Astrocyte of the cerebellum (primary cell): Measurements from ENCODE around the gene SRGAP3.

ENCODE experiments used
- DNase-seq: peaks from one replicate; pipeline ENCODE4 v3.0.0-alpha.2; 2011; ENCODE audit warnings: low read depth
- H3K4me3 ChIP-seq: 2 replicates; pipeline ENCODE4 v1.5.1; 2011; ENCODE audit warnings: mild to moderate bottlenecking, low read depth, low read length, moderate library complexity
- CTCF ChIP-seq: IDR thresholded peaks from 2 replicates; pipeline ENCODE4 v1.5.1; 2012; ENCODE audit warnings: low read length, low read depth, moderate library complexity, mild to moderate bottlenecking; ENCODE audit errors: missing control alignments
- in situ Hi-C: cut with HindIII; loops from 2 replicates; pipeline ENCODE4 v1.10.0; 2017; ENCODE audit warnings: low sequenced_read_pairs

Gene SRGAP3

GRCh38 chr3:9238721-9239295 is 10.6 kb downstream of the SRGAP3 start:
- DNase-seq, result no peak
- TF ChIP-seq CTCF, result no peak
- H3K4me3 ChIP-seq, result no peak overlapping the region
- in situ Hi-C loops, result no loop called here

- in situ Hi-C loops, result no loop called here
- no peak overlapping the region for H3K4me3 ChIP-seq
- DNase-seq, result no peak
- TF ChIP-seq CTCF, result no peak
Observed at GRCh38 chr3:9238276-9238675, 11.2 kb downstream of the SRGAP3 start.

GRCh38 chr3:9233814-9234600 is 15.4 kb downstream of the SRGAP3 start:
- no peak for TF ChIP-seq CTCF
- DNase-seq, result no peak
- no peak overlapping the region for H3K4me3 ChIP-seq
- in situ Hi-C loops, result no loop called here

GRCh38 chr3:9233101-9233500 is 16.3 kb downstream of the SRGAP3 start:
- no peak overlapping the region for H3K4me3 ChIP-seq
- no peak for TF ChIP-seq CTCF
- in situ Hi-C loops, result no loop called here
- no peak for DNase-seq

- H3K4me3 ChIP-seq, result no peak overlapping the region
- no peak for TF ChIP-seq CTCF
- DNase-seq, result no peak
- in situ Hi-C loops, result no loop called here
Observed at GRCh38 chr3:9231937-9232336, 17.5 kb downstream of the SRGAP3 start.

- in situ Hi-C loops, result no loop called here
- no peak for TF ChIP-seq CTCF
- H3K4me3 ChIP-seq, result no peak overlapping the region
- DNase-seq, result no peak
Observed at GRCh38 chr3:9231471-9231870, 18.0 kb downstream of the SRGAP3 start.
